Mucosa of gallbladder (tissue), 1 donor: ENCODE measurements around the gene ECHDC1. TPM values are rescaled to one million over a fixed set of nuclear protein-coding genes. Genes with fewer than 3 reads are reported as not detected.
A peak's percentile ranks its signal among the peaks of the same experiment; 100 is the strongest.
"Not testable (repeated sequence)": the region's sequence is repeated elsewhere in the genome, so short reads cannot be mapped to it uniquely, and the experiment has no call there.

Experiments used
- DNase-seq: peaks from one replicate; pipeline ENCODE4 v3.0.0-alpha.2; 2020; ENCODE audit warnings: low spot score
- total RNA-seq: library from RNA; stranded (reverse); gene quantifications from one replicate; pipeline ENCODE4 v1.2.1, GENCODE V29; 2021
- donor health status: DM: no; HTN: no; CAD: no.

Gene ECHDC1
- total RNA-seq, result 39.9 TPM

DNA sequence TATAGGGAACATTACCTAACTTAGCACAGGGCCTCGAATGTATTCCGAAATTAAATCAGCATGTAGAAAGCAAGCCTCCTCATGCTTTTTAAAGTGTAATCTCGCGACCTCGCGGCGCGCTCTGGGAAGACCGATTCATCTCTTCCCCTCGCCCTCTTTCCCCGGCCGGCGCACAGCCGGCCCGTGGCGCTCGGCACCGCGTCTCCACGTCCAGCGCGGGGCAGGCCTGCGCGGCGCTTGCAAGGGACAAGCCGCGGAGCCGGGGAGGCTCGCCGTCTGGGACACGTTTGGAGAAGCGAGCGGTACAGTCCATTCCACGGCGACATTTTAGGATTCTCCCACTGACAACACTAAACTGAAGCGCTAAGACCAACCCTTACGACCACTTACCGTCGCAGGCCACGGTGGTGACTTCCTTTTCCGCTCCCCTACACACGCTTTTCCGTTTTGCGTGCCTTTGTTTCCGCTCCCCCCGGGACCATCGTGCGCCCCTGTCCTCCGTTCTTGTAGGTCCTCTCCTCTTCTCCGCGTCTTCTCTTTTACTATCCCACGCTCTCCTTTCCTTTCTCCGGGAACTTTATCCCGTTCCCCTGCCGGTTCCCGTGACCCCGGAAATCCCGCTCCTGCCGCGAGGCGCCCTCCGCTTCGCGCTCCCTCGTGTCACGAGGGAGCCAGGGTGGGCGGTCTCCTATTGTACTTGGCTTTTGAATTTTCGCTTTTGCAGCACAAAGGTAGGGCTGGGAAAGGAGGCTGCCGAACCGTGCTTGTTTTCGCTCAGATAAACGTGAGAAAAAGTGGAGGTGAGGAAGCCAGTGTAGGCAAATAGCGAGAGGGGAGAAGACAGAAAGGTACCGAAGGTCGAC, at the start of gene ECHDC1:
TSS of gene ECHDC1 (minus strand) at position 664 of the 863 bp plus-strand sequence. CDS start 12,581 bp downstream, outside the sequence.
- peak; percentile 58 for DNase-seq

- DNase-seq, result no peak
Measured at GRCh38 chr6:127392301-127392700, 48.9 kb upstream of the ECHDC1 start.

DNA sequence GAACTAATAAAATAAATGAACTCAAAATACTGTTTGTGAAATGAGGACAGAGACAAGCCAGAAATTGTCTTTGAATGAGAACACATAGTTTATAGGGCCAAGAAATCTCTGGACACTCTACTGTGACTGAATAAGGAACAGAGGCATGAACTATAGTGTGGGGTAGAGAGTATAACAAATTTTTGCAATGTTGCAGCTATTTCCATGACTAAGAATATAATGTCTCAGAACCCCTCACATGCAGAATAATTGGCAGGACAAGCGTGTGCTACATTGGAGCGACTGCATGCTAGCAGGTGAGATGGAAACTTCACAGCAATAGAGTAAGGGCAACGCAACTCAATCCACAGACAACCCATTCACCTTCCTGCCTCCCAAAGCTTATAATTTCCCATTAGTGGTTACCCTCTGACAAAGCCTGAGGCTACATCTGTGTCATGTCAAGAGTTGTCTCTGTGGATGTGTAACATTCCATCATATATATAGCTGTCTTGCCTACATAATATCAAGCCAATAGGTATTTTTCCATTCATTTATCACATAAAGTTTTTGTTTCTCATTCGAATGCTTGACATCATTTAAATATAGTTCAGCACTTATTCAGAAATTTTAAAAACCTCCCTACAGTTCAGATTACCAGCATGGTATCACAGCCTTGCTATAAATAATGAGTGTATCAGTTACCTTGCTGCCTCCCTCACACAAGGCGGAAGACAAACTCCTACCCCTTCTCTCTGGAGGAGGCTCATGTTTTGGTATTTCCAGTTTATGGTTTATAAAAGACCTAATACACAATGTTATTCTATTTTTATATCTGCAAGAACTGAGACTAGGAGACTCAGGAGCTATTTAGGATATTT, 47.9 kb upstream of the ECHDC1 start:
- DNase-seq, result no peak

DNA sequence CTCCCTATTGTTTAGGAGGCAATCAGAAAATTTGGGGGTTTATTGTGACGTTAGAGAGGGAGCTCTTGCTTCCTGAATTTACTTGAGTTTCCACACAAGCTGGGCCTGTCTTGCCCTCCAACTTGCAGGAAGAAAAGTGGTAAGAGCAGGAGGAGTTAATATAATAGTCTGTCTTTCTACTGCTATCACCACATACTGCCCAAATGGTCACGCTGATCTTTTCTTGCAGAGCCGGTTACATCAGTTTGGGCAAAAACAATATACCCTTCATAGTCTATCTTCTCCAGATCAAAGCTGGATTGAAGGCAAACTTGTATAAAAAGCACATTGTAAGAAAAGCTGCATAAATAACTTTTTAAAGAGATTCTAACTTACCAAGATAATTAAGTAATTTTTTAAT, 46.3 kb upstream of the ECHDC1 start:
- no peak for DNase-seq

DNA sequence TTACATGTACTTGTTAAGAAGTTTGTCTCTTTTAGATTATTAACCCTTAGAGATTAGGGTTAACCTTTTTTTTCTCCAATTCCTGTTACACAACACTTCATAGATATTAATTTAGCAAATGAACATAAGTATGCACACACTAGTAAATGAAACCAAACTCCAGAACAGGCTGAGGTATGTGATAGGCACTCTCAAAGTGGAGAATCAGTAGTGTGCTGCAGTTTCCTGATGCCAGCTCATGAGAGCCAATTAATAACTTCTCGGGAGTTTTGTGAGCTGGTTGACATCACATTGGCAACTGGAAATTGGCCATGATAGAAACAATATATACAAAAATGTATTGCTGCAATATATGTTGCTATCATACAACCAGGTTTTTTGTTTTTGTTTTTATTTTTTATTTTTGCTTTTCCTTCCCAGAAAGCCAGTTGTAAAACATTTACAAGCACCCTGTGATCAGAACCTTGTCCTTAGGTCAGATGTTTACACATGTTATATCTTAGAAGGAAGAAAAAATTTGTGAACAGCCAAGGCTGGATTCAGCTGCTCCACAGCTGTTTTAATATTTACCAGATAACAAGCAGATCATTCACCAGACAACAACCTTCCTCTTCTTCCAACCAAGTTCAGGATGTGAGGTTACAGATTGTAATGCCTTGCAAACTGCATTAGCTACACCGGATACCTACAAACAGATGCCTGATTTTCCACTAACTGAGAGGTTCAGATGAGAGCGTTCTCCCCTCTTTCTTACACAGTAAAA, 42.4 kb upstream of the ECHDC1 start:
- no peak for DNase-seq

DNA sequence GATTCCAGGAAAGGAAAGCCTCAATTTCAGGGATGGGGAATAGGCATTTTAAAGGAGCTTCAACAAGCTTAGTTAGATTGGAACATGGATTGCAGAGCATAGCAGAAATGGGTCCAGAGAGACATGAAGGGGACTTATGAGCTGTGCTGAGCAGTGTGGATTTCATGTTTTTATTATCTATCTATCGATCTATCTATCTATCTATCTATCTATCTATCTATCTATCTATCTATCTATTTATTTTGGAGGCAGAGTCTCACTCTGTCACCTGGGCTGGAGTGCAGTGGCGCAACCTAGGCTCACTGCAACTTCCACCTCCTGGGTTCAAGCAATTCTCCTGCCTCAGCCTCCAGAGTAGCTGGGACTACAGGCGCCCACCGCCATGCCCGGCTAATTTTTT, 41.4 kb upstream of the ECHDC1 start:
- not testable (repeated sequence) for DNase-seq

DNA sequence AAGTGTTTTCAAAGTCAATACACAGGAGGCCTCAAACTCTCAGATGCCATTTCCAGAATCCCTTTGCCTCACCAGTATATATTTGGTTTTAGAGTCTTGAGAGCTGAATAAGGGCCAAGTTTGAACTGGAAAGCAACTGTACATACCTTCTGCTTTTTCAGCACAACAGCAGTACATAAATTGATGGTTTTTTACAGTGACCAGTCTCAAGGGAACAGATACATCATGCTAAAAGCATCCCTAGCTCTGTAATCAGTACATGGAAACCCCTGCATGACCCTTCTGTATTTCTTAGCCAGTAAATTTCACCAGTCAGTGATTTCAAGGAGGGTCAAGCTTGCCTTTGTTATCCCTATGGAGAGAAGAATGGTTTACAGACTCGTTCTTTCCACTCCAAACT, 40.6 kb upstream of the ECHDC1 start:
- no peak for DNase-seq

GRCh38 chr6:127382413-127382812, 39.0 kb upstream of the ECHDC1 start:
- no peak for DNase-seq

GRCh38 chr6:127381384-127381783, 38.0 kb upstream of the ECHDC1 start:
- DNase-seq, result no peak

GRCh38 chr6:127376685-127377084, 33.3 kb upstream of the ECHDC1 start:
- DNase-seq, result no peak

- no peak for DNase-seq
Measured at GRCh38 chr6:127367023-127367375, 23.6 kb upstream of the ECHDC1 start.

- DNase-seq, result no peak
Measured at GRCh38 chr6:127366282-127367022, 23.0 kb upstream of the ECHDC1 start.

GRCh38 chr6:127365874-127366273, 22.5 kb upstream of the ECHDC1 start:
- DNase-seq, result no peak

DNA sequence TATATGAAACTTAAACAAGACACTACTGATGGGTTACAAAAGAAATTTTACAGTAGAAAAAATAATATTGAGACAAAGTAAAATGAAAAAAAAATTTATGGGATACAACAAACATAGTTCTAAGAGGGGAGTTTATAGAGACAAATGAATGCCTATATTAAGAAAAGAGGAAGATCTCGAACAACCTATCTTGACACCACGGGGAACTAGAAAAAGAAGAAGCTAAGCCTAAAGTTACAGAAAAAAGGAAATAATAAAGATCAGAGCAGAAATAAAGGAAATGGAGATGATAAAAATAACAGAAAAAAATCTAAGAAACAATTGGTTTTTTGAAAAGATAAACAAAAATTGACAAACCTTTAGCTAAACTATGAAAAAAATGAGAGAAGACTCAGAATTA, 9.1 kb upstream of the ECHDC1 start:
- DNase-seq, result no peak

DNA sequence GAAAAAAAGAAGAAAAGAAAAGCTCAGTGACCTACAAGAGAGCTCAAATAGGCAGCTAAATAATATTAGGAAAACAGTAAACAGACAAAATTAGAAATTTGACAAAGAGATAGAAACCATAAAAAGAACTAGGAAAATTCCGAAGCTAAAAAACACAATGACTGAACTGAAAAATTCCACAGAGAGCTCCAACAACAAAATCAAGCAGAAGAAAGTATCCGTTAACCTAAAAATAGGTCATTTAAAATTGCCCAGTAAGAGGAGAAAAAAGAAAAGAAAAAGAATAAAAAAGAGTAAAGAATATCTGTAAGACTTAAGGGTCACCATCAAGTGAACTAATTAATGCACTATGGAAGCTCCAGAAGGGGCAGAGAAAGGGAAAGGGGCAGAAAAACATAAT, 6.6 kb upstream of the ECHDC1 start:
- DNase-seq, result no peak

DNA sequence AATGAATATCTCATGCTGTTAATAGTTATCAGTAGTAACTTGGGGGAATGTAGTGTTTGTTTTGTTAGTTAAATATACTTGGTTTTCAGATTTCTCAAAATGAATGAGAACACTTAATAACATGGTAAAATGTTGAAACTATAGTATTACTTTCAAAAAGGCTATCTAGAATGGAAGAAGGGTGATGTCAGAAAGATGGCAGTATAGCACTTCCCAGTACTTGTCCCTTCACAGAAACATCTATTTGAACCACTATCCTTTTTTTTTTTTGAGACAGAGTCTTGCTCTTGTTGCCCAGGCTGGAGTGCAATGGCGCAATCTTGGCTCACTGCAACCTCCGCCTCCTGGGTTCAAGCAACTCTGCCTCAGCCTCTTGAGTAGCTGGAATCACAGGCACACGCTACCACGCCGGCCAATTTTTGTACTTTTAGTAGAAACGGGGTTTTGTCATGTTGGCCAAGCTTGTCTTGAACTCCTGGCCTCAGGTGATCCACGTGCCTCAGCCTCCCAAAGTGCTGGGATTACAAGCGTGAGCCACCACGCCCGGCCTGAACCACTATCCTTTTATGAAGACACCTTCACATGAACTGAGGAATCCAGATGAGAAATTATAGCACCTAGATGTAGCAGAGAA, 4.7 kb upstream of the ECHDC1 start:
- DNase-seq, result no peak

DNA sequence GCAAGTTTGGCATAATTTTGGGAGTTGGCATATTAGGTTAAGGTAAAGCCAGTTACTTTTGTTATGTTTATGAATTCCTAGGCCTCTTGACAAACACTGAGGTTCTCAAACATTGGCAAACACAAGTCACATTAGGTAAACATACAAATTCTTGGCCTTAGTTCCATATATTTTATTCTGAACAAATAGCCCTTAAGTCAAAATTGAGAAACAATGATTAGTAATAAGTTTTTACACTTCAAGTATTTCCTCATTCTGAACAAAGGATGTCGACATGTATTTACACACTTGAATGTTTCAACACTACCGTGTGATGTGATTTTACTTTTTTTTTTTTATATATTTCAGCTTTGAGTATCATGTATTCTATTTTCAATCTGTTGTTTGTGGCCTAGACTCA, 3.8 kb upstream of the ECHDC1 start:
- DNase-seq, result no peak

GRCh38 chr6:127345521-127345920, 2.1 kb upstream of the ECHDC1 start:
- DNase-seq, result no peak

DNA sequence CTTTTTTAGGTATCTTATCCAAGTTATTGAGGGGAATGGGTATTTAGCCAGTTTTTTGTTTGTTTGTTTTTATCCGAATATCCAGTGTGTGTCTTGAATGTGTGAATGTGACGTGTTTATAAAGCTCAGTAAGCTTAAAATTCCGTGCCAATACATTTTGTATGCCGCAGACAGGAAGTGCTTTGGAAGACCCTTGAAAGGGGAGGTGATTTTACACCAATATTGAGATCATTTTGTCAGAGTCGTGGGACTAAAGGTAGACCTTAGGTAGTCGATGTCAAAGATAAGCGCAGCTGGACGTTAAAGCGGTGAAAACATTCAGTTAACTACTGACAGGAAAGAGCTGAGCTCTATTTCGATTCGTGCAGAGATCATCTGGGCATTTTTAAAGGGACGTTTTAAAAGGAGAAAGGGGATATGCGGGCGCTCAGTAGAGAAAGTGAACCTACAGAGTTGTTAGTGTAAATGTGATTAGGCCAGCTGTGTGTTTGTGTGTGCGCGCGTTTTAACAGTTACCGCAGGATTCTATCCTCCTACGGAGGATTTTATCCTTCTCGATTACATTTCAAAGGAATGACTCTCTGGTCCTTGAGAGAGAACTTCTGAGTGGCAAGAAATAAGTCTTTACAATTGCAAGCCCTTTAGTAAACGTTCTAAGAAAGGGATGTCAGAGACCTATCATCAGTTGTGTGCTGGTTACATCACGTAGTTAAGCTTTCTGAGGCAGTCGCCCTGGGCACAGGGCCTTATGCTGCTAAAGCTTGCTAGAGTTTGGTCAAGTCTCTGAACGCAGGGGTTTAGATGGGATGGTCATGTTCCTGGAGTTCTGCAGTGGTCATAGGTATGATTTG, 625 bp upstream of the ECHDC1 start:
- no peak for DNase-seq
